HG03432 (cell line): Measurements from ENCODE around the gene LONP1.

Experiments
- ATAC-seq: cut with Tn5 transposase; IDR thresholded peaks from one replicate; pipeline ENCODE4 v1.9.1; 2021; ENCODE audit warnings: mild to moderate bottlenecking, moderate library complexity; ENCODE audit not compliant: unreplicated experiment

LONP1 gene

DNA sequence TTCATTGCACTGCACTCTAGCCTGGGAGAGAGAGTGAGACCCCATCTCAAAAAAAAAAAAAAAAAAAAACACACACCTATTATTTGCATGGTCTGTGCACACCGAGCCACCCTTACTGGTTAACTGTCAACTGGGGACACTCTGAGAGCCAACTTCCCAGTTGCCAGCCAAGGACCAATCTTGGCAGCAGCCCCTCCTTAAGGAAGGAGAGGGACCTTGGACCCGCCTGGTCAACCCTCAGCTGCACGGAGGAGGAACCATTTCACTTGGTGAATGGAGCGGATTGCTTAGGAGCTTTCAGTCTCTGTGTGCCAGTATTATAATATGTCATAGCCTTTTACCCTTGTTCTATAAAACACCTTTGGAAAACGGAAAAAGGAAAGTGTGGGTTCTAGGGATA lies 64.5 kb downstream of the LONP1 start:
- no peak for ATAC-seq

- no peak for ATAC-seq
Measured at GRCh38 chr19:5654931-5655330, 65.0 kb downstream of the LONP1 start.

DNA sequence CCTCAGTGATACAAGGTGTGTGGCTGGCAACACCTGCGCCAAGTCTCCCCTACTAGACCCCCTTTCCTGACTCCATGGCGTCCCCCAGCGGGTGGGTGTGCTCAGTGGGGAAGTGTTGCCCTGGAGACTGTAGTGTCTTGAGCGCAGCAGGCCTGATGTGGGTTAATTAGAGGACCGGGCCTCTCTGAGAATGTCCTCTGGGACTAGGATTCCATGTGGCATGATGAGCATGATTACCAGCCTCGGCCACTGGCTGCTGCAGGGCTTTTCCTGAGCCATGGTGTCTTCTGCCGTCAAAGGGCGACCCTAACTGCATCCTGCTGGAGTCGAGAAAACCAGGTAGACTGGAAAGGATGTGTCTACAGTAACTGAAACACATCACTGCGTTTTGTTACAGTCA lies 67.7 kb downstream of the LONP1 start:
- ATAC-seq: no peak

- ATAC-seq: no peak
Measured at GRCh38 chr19:5651361-5651760, 68.6 kb downstream of the LONP1 start.

GRCh38 chr19:5648464-5648863 lies 71.5 kb downstream of the LONP1 start:
- no peak for ATAC-seq

DNA sequence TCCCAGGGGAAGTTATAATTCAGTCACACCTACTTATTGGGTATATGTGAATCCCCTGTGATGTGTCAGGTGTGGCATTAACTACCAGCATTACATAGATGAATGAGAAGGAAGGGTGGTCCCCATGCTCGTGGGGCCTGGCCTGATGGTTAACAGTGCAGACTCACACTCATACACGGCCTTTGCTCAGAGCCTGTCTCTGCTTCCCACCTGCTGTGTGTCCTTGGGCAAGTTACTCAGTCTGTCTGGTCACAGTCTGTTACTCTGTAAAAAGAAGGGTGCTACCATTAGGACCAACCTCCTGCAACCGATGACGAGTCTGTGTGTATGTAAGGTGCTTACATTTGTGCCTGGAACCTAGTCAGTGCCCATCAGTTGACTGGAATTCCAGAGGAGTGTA lies 73.2 kb downstream of the LONP1 start:
- ATAC-seq: no peak

DNA sequence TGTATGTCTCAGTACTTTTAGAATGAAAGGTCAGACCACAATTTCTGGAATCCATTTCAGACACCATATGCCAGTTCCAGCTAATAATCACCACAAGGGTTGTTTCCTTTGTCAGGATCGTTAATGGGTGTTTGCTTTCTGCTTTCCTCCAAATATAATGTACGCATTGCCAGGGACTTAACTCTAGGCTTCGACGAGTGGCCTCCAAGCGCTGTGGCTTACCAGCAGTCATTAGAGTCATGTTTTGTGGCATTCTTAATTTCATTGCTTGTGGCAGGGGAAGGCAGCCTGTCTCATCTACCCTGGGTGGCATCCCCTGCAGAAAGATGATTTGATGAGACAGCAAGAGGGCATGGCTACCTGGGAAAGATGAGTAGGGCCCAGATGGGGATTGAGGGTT lies 74.5 kb downstream of the LONP1 start:
- no peak for ATAC-seq

GRCh38 chr19:5644037-5644436 lies 75.9 kb downstream of the LONP1 start:
- no peak for ATAC-seq

- ATAC-seq: no peak
Measured at GRCh38 chr19:5643060-5643459, 76.9 kb downstream of the LONP1 start.

- no peak for ATAC-seq
Measured at GRCh38 chr19:5642204-5642603, 77.7 kb downstream of the LONP1 start.
